ENCODE data around the gene CALCOCO1. TPM values are rescaled to one million over a fixed set of nuclear protein-coding genes. Genes with fewer than 3 reads are reported as not detected.

CALCOCO1 gene
- total and polyA plus RNA-seq, 2 of the 8 experiments (the other 6 are each of a cell fraction or from before 2014, with no cell fraction given): 20.3 to 39.3 TPM

- no peak overlapping the region for H3K27ac ChIP-seq (ENCODE audit: low read depth, low read length)
- no peak overlapping the region for H3K23ac ChIP-seq (ENCODE audit: insufficient read length)
- H2BK120ac ChIP-seq (replicated peaks; ENCODE audit: low read depth, low read length): no peak overlapping the region
- ChIA-PET POLR2A (ENCODE audit: partially characterized antibody) (no interaction called here), CTCF (ENCODE audit: partially characterized antibody) (interaction anchor here (1.8 to 7.5 kb wide), 6 partner anchors 14 to 187 kb away, joined by 7 to 152 read pairs (median 16); no protein-coding TSS in a partner anchor)
- H4K8ac ChIP-seq (ENCODE audit: extremely low read depth, insufficient read depth, low read length): no peak overlapping the region
- TF ChIP-seq KDM4A (IDR thresholded peaks at IDR 0.05; ENCODE audit: low read depth, low read length, severe bottlenecking): no peak
- TF ChIP-seq SP1 (IDR thresholded peaks at IDR 0.05; ENCODE audit: low read depth, low read length): no peak
- TF ChIP-seq SRF (IDR thresholded peaks at IDR 0.05; ENCODE audit: low read depth, low read length): no peak
- no peak for TF ChIP-seq EZH2 (IDR thresholded peaks at IDR 0.05; ENCODE audit: low read depth, low read length, severe bottlenecking)
- no peak for TF ChIP-seq SIN3A (conservative IDR thresholded peaks at IDR 0.05 in 1 of 2, IDR thresholded peaks at IDR 0.05 in 1 of 2; ENCODE audit: low read depth in 1 of 2, low read length in 2 of 2)
- TF ChIP-seq ATF2 (IDR thresholded peaks at IDR 0.05; ENCODE audit: low read length): no peak
- TF ChIP-seq JUN (IDR thresholded peaks at IDR 0.05; ENCODE audit: low read depth, low read length): no peak
- TF ChIP-seq TAF7 (optimal IDR thresholded peaks at IDR 0.05; ENCODE audit: borderline replicate concordance, low read depth, low read length): no peak
- no peak for TF ChIP-seq POLR2A (IDR thresholded peaks at IDR 0.05; ENCODE audit: control extremely low read depth in 1 of 2, low read depth in 2 of 2, low read length in 2 of 2)
- TF ChIP-seq CHD1 (IDR thresholded peaks at IDR 0.05; ENCODE audit: low read depth, low read length): no peak
- H3K56ac ChIP-seq (replicated peaks; ENCODE audit: insufficient read length, low read depth, low read length): no peak overlapping the region
- H3K4ac ChIP-seq (replicated peaks; ENCODE audit: insufficient read length, low read depth, low read length): no peak overlapping the region
- no peak overlapping the region for H3K14ac ChIP-seq (ENCODE audit: insufficient read length)
- H3K36me3 ChIP-seq (ENCODE audit: control insufficient read depth in 2 of 4, insufficient read depth in 4 of 4, low read length in 3 of 4): no peaks in the 10 kb centered on the region
- no peaks in the 10 kb centered on the region for H3K79me1 ChIP-seq (ENCODE audit: low read depth, low read length)
- no peaks in the 10 kb centered on the region for H4K20me1 ChIP-seq (replicated peaks in 1 of 2; ENCODE audit: control insufficient read depth in 1 of 2, insufficient read depth in 2 of 2, low read length in 2 of 2)
- no peak overlapping the region for H3K18ac ChIP-seq (ENCODE audit: extremely low read depth, low read length)
- H3K4me2 ChIP-seq (ENCODE audit: insufficient read depth in 1 of 2, low read depth in 2 of 2, low read length in 2 of 2): peak overlapping the region in 1 of 2 experiments; percentile 30; a peak in 1 of 4 replicates
- no peak overlapping the region for H2BK20ac ChIP-seq (ENCODE audit: low read length)
- H3K9me3 ChIP-seq (ENCODE audit: insufficient read depth in 2 of 2, low read depth in 1 of 2, low read length in 1 of 2): no peaks in the 10 kb centered on the region
- FAIRE-seq (no peak), DNase-seq (ENCODE audit: low read depth in 1 of 2, low spot score in 2 of 2) (no peak)
- no peak overlapping the region for H2BK5ac ChIP-seq (ENCODE audit: low read depth, low read length)
- no peak overlapping the region for H2BK15ac ChIP-seq (ENCODE audit: low read length)
- peaks cover 3 to 17% (median 6%) of the 10 kb centered on the region in 4 experiments for H3K4me1 ChIP-seq (replicated peaks in 1 of 4; ENCODE audit: control insufficient read depth in 3 of 4, insufficient read depth in 4 of 4, low read length in 3 of 4)
- H2AK5ac ChIP-seq (ENCODE audit: low read depth, low read length): no peak overlapping the region
- no peak overlapping the region for H3K4me3 ChIP-seq (ENCODE audit: extremely low read depth in 1 of 4, insufficient read depth in 2 of 4, low read depth in 3 of 4, low read length in 4 of 4)
- no peak overlapping the region for H4K91ac ChIP-seq (replicated peaks; ENCODE audit: insufficient read length, low read length)
- peaks cover 2 to 30% (median 20%) of the 10 kb centered on the region in 4 experiments for H3K27me3 ChIP-seq (replicated peaks in 1 of 4; ENCODE audit: control insufficient read depth in 3 of 4, extremely low read depth in 1 of 4, insufficient read depth in 3 of 4, low read length in 3 of 4)
- 73% methylated on average over 8 of the region's 8 CpGs; no CpG with 5 or more reads in 1 of the 2 experiments for WGBS, 2 experiments (ENCODE audit: extremely low coverage in 1 of 2, insufficient coverage in 1 of 2, insufficient read length in 1 of 2, insufficient replicate concordance in 2 of 2, low coverage in 1 of 2, low lambda C conversion rate in 2 of 2, missing lambda C conversion rate in 1 of 2)
- H2AFZ ChIP-seq (ENCODE audit: low read length): no peak overlapping the region
- no peak overlapping the region for H3K9ac ChIP-seq (replicated peaks in 1 of 4; ENCODE audit: extremely low read depth in 1 of 4, low read depth in 3 of 4, low read length in 3 of 4)
- no peak overlapping the region for H4K5ac ChIP-seq (ENCODE audit: insufficient read length, low read depth, low read length)
- H3K23me2 ChIP-seq (ENCODE audit: low read depth, low read length): peaks cover 2% of the 10 kb centered on the region; the same call in 1 of the 2 replicates
- 0 out of 2 replicates have a peak overlapping the region, but pooled peaks have one; percentile 54 for H2BK12ac ChIP-seq (ENCODE audit: low read depth, low read length)
- H3K79me2 ChIP-seq (ENCODE audit: control insufficient read depth in 1 of 2, insufficient read depth in 2 of 2, low read length in 2 of 2): no peaks in the 10 kb centered on the region
Observed at GRCh38 chr12:53758730-53759103, 31.5 kb upstream of the CALCOCO1 start.
